ENCODE measurements around the gene BATF3.

DNA sequence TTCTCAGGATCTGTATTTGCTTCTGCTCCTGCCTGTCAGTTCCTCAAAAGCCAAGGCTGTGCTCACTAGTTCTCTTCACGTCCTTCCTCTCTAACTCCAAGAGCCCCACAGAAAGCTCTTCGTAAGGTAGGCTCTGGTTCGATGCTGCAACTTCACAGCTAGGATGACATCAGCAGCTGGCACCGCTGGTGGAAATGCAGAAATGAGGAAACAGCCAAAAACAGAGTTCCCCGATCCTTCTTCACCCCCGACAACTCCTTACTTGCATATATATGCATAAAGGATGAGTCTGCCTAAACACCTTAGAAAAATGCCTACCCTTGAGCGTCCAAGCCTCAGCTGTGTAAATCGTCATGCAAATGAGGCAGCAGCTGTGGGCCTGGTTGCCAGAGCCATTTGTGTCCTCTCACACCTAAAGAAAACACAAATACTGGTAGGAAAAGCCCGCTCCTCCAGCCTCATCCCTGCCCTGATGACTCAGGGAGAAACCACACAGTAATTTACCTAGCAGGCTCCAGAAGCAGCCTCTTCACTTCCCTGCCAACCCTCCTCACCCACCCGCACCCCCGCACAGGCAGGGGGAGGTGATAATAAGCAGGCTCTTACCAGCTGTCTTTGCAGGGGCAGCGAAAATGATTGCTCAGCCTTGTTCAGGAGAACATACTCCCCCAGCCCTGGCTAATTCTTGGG, 28.2 kb downstream of the BATF3 start:
- TF ChIP-seq, protein P1, sequence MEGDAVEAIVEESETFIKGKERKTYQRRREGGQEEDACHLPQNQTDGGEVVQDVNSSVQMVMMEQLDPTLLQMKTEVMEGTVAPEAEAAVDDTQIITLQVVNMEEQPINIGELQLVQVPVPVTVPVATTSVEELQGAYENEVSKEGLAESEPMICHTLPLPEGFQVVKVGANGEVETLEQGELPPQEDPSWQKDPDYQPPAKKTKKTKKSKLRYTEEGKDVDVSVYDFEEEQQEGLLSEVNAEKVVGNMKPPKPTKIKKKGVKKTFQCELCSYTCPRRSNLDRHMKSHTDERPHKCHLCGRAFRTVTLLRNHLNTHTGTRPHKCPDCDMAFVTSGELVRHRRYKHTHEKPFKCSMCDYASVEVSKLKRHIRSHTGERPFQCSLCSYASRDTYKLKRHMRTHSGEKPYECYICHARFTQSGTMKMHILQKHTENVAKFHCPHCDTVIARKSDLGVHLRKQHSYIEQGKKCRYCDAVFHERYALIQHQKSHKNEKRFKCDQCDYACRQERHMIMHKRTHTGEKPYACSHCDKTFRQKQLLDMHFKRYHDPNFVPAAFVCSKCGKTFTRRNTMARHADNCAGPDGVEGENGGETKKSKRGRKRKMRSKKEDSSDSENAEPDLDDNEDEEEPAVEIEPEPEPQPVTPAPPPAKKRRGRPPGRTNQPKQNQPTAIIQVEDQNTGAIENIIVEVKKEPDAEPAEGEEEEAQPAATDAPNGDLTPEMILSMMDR (IDR thresholded peaks at IDR 0.05), result no peak
- TF ChIP-seq POLR2A (IDR thresholded peaks at IDR 0.05), result no peak

Measured in thyroid gland (tissue), 4 donors.